Loucy (cell line): ENCODE data around the gene HENMT1.

Experiments used
- H2AFZ ChIP-seq: fragments of 200-600 bp; sonication (generic); 2 replicates; pipeline ENCODE4 v1.6.0; 2016; ENCODE audit warnings: antibody characterized with exemption, mild to moderate bottlenecking, low read length, moderate library complexity
- H3F3A ChIP-seq: fragments of 200-600 bp; 2 replicates; pipeline ENCODE4 v1.6.0; 2016; ENCODE audit warnings: antibody characterized with exemption, low read depth, mild to moderate bottlenecking
- H3K27me3 ChIP-seq: fragments of 200-600 bp; sonication (generic); 2 replicates; pipeline ENCODE4 v1.6.1; 2014; ENCODE audit warnings: low read length, mild to moderate bottlenecking; ENCODE audit not compliant: insufficient read depth, poor library complexity, severe bottlenecking
- H3K36me3 ChIP-seq: fragments of 200-600 bp; sonication (generic); 2 replicates; pipeline ENCODE4 v1.6.1; 2016; ENCODE audit warnings: low read length; ENCODE audit not compliant: insufficient read depth
- H3K4me1 ChIP-seq: fragments of 200-600 bp; sonication (generic); 2 replicates; pipeline ENCODE4 v1.5.1; 2014; ENCODE audit warnings: low read length, mild to moderate bottlenecking; ENCODE audit not compliant: insufficient read depth, poor library complexity, severe bottlenecking
- H3K4me2 ChIP-seq: fragments of 200-600 bp; sonication (generic); 2 replicates; pipeline ENCODE4 v1.6.0; 2014; ENCODE audit warnings: antibody characterized with exemption, low read length, low read depth, mild to moderate bottlenecking; ENCODE audit not compliant: poor library complexity, severe bottlenecking
- H3K4me3 ChIP-seq: fragments of 200-600 bp; sonication (generic); 2 replicates; pipeline ENCODE4 v1.5.1; 2014; ENCODE audit warnings: low read length, mild to moderate bottlenecking, mixed read lengths; ENCODE audit not compliant: poor library complexity, severe bottlenecking
- H3K79me2 ChIP-seq: fragments of 200-600 bp; sonication (generic); 2 replicates; pipeline ENCODE4 v1.6.1; 2014; ENCODE audit warnings: low read length; ENCODE audit not compliant: insufficient read depth
- H3K9ac ChIP-seq: fragments of 200-600 bp; sonication (generic); 2 replicates; pipeline ENCODE4 v1.6.0; 2014; ENCODE audit warnings: mild to moderate bottlenecking, low read depth, low read length, moderate library complexity; ENCODE audit not compliant: poor library complexity, severe bottlenecking
- H3K9me2 ChIP-seq: fragments of 200-600 bp; sonication (generic); replicated peaks from 2 replicates; pipeline ENCODE4 v1.6.1; 2016; ENCODE audit warnings: low read depth, low read length, mixed read lengths
- H3K9me3 ChIP-seq: fragments of 200-600 bp; sonication (generic); 2 replicates; pipeline ENCODE4 v1.6.1; 2014; ENCODE audit warnings: mild to moderate bottlenecking, antibody characterized with exemption, low read length, low read depth; ENCODE audit not compliant: insufficient read depth
- H4K20me1 ChIP-seq: fragments of 200-600 bp; sonication (generic); 2 replicates; pipeline ENCODE4 v1.6.0; 2014; ENCODE audit warnings: antibody characterized with exemption, low read length, mild to moderate bottlenecking; ENCODE audit not compliant: insufficient read depth, poor library complexity, severe bottlenecking
- EZH2phosphoT487 ChIP-seq: fragments of 200-600 bp; IDR thresholded peaks from 2 replicates; pipeline ENCODE4 v1.6.1; 2018; ENCODE audit warnings: antibody characterized with exemption, mild to moderate bottlenecking, moderate library complexity, borderline replicate concordance
- TF ChIP-seq, protein P1 (sequence below): fragments of 200-600 bp; sonication (generic); conservative IDR thresholded peaks from 2 replicates; pipeline ENCODE4 v1.5.1; 2014; ENCODE audit warnings: mild to moderate bottlenecking, antibody characterized with exemption, low read length

The HENMT1 gene

DNA sequence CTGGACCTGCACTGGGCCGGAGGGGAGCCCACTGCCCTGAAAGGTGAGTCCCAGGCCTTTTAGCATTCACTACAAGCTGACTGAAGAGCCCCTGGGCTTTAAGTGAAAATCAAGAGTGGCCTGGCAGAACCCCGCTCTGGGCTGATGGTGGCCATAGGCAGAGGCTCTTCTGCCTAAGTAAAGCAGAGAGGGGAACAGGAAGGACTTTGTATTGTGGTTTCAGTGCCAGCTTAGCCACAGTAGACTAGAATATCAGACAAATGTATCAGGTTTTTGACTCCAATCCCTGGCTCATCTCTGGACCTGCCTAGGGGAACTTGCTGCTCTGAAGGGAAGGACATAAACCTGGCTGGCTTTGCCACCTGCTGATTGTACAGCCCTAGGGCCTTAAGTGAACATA is 10.2 kb upstream of the HENMT1 start:
- Histone ChIP-seq H2AFZ (peak overlapping the region; percentile 50), H3K4me2 (peak overlapping the region; percentile 62), H3K4me3 (peak overlapping the region; percentile 30), H3F3A (no peaks in the 10 kb centered on the region), H3K9ac (peak overlapping the region; percentile 46), H4K20me1 (no peaks in the 10 kb centered on the region), H3K79me2 (no peaks in the 10 kb centered on the region), H3K9me2 (no peaks in the 10 kb centered on the region), H3K4me1 (peaks cover 22% of the 10 kb centered on the region), H3K36me3 (no peaks in the 10 kb centered on the region), H3K9me3 (peaks cover 3% of the 10 kb centered on the region; the same call in 1 of the 2 replicates), H3K27me3 (no peaks in the 10 kb centered on the region)
- TF ChIP-seq EZH2phosphoT487 = no peak
- TF ChIP-seq, protein P1, sequence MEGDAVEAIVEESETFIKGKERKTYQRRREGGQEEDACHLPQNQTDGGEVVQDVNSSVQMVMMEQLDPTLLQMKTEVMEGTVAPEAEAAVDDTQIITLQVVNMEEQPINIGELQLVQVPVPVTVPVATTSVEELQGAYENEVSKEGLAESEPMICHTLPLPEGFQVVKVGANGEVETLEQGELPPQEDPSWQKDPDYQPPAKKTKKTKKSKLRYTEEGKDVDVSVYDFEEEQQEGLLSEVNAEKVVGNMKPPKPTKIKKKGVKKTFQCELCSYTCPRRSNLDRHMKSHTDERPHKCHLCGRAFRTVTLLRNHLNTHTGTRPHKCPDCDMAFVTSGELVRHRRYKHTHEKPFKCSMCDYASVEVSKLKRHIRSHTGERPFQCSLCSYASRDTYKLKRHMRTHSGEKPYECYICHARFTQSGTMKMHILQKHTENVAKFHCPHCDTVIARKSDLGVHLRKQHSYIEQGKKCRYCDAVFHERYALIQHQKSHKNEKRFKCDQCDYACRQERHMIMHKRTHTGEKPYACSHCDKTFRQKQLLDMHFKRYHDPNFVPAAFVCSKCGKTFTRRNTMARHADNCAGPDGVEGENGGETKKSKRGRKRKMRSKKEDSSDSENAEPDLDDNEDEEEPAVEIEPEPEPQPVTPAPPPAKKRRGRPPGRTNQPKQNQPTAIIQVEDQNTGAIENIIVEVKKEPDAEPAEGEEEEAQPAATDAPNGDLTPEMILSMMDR = no peak

DNA sequence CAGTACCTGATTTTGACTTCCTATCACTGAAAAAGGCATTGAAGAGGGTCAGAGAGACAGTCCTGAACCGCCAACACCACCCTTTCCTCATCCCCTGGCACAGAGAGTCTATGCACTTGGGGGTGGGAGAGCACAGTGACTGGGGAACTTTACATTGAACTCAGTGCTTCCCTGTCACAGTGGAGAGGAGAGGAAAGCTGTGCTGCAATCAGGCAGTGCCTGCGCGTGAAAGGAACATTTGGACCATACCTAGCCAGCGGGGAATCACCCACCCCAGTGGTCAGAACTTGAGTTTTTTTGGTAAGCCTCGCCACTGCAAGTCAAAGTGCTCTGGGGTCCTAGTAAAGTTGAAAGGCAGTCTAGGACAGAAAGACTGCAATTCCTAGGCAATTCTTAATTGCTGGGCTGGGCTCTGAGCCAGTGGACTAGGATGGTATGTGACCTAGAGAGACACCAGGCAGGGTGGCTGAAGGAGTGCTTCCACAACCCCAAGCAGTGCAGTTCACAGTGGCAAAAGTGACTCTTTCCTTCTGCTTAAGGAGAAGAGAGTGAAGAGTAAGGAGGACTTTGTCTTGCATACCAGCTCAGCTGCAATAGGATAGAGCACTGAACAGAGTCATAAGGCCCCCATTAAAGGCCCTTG is 9.4 kb upstream of the HENMT1 start:
- Histone ChIP-seq H3K4me1 (peaks cover 22% of the 10 kb centered on the region), H3F3A (no peaks in the 10 kb centered on the region), H3K36me3 (no peaks in the 10 kb centered on the region), H3K4me2 (peak overlapping the region; percentile 62), H3K4me3 (no peak overlapping the region), H3K9ac (no peak overlapping the region), H3K9me2 (no peaks in the 10 kb centered on the region), H4K20me1 (no peaks in the 10 kb centered on the region), H3K9me3 (peaks cover 3% of the 10 kb centered on the region; the same call in 1 of the 2 replicates), H2AFZ (peak overlapping the region; percentile 50), H3K27me3 (no peaks in the 10 kb centered on the region), H3K79me2 (no peaks in the 10 kb centered on the region)
- TF ChIP-seq, protein P1 = no peak
- no peak for TF ChIP-seq EZH2phosphoT487

DNA sequence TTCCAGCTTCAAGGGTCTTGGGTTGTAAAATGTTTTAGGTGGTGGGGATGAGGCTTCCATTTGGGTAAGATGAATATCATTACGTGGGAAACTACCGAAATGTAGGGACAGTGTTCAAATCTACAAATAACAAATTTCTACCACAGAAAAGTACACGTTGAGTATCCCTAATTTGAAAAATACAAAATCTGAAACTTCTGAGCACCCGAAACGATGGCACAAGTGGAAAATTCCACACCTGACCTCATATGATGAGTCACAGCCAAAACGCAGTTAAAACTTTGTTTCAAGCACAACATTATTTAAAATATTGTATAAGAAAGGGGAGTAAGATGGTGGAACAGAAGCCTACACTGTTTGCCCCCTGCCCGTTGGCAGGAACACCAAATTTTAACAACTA is 8.8 kb upstream of the HENMT1 start:
- Histone ChIP-seq H3K79me2 (no peaks in the 10 kb centered on the region), H4K20me1 (no peaks in the 10 kb centered on the region), H3K9me3 (peaks cover 3% of the 10 kb centered on the region; the same call in 1 of the 2 replicates), H3K36me3 (no peaks in the 10 kb centered on the region), H3K4me2 (no peak overlapping the region), H3K9ac (no peak overlapping the region), H3K4me3 (no peak overlapping the region), H3K9me2 (no peaks in the 10 kb centered on the region), H2AFZ (no peak overlapping the region), H3F3A (no peaks in the 10 kb centered on the region), H3K27me3 (no peaks in the 10 kb centered on the region), H3K4me1 (peaks cover 27% of the 10 kb centered on the region)
- no peak for TF ChIP-seq EZH2phosphoT487
- TF ChIP-seq, protein P1 = no peak
